Astrocyte (in vitro differentiated cells and primary cell): Measurements from ENCODE around the gene EDN2. TPM values are rescaled to one million over a fixed set of nuclear protein-coding genes. Genes with fewer than 3 reads are reported as not detected.

Source experiments
- DNase-seq: peaks from one replicate; pipeline ENCODE4 v3.0.0-alpha.2; 2010; ENCODE audit warnings: low read depth
- FAIRE-seq: peaks from 2 replicates; lab custom pipeline; 2011; peaks lifted over from hg19 to GRCh38; lab: Jason Lieb, UNC
- H2AFZ ChIP-seq: 2 replicates; pipeline ENCODE4 v1.6.0; 2012; ENCODE audit warnings: low read depth, low read length, inconsistent platforms
- H3K27ac ChIP-seq: 2 replicates; pipeline ENCODE4 v1.5.1; 2011; ENCODE audit warnings: low read depth, low read length, inconsistent platforms
- H3K27me3 ChIP-seq: 2 replicates; pipeline ENCODE4 v1.6.0; 2011; ENCODE audit warnings: low read length, inconsistent platforms; ENCODE audit not compliant: insufficient read depth
- H3K36me3 ChIP-seq: 2 replicates; pipeline ENCODE4 v1.5.1; 2011; ENCODE audit warnings: low read length, inconsistent platforms; ENCODE audit not compliant: insufficient read depth
- H3K4me1 ChIP-seq: 2 replicates; pipeline ENCODE4 v1.5.1; 2011; ENCODE audit warnings: low read length, inconsistent platforms; ENCODE audit not compliant: insufficient read depth
- H3K4me2 ChIP-seq: 2 replicates; pipeline ENCODE4 v1.6.0; 2012; ENCODE audit warnings: low read length, inconsistent platforms
- H3K4me3 ChIP-seq: 2 replicates; pipeline ENCODE4 v1.5.1; 2011; ENCODE audit warnings: low read depth, mild to moderate bottlenecking, low read length, inconsistent platforms; ENCODE audit not compliant: insufficient read depth
- H3K79me2 ChIP-seq: 2 replicates; pipeline ENCODE4 v1.6.0; 2012; ENCODE audit warnings: mild to moderate bottlenecking, low read length, inconsistent platforms; ENCODE audit not compliant: insufficient read depth
- H3K9ac ChIP-seq: 2 replicates; pipeline ENCODE4 v1.6.0; 2012; ENCODE audit warnings: mild to moderate bottlenecking, low read length, inconsistent platforms
- H3K9me3 ChIP-seq: 2 replicates; pipeline ENCODE4 v1.5.1; 2012; ENCODE audit warnings: low read depth, mild to moderate bottlenecking, low read length, inconsistent platforms; ENCODE audit not compliant: insufficient read depth
- H4K20me1 ChIP-seq: 2 replicates; pipeline ENCODE4 v1.6.0; 2012; ENCODE audit warnings: low read length, inconsistent platforms; ENCODE audit not compliant: insufficient read depth
- H3K27ac Mint-ChIP-seq: one replicate; pipeline ENCODE4 v1.8.0; 2021; ENCODE audit warnings: mild to moderate bottlenecking, mixed read lengths; ENCODE audit not compliant: unreplicated experiment
- H3K27me3 Mint-ChIP-seq: one replicate; pipeline ENCODE4 v1.8.0; 2021; ENCODE audit warnings: low read depth, mixed read lengths; ENCODE audit not compliant: unreplicated experiment
- H3K36me3 Mint-ChIP-seq: one replicate; pipeline ENCODE4 v1.8.0; 2021; ENCODE audit warnings: low read depth, mixed read lengths; ENCODE audit not compliant: unreplicated experiment
- H3K4me1 Mint-ChIP-seq: one replicate; pipeline ENCODE4 v1.8.0; 2021; ENCODE audit warnings: low read depth, mixed read lengths; ENCODE audit not compliant: unreplicated experiment
- H3K4me3 Mint-ChIP-seq: one replicate; pipeline ENCODE4 v1.8.0; 2021; ENCODE audit warnings: mild to moderate bottlenecking, moderate library complexity, mixed read lengths; ENCODE audit not compliant: unreplicated experiment
- H3K9me3 Mint-ChIP-seq: one replicate; pipeline ENCODE4 v1.8.0; 2021; ENCODE audit warnings: mild to moderate bottlenecking, mixed read lengths; ENCODE audit not compliant: unreplicated experiment
- EZH2 ChIP-seq: IDR thresholded peaks from 2 replicates; pipeline ENCODE4 v1.6.1; 2012; ENCODE audit warnings: mild to moderate bottlenecking, low read length, inconsistent platforms; ENCODE audit not compliant: insufficient read depth
- total RNA-seq: library from RNA; stranded (reverse); gene quantifications from 2 replicates; pipeline ENCODE4 v1.2.1, GENCODE V29; 2021
- TF ChIP-seq, protein P1 (sequence below): IDR thresholded peaks from 2 replicates; pipeline ENCODE4 v1.5.1; 2011; ENCODE audit warnings: low read depth, mild to moderate bottlenecking, inconsistent platforms, low read length, moderate library complexity; ENCODE audit not compliant: insufficient read depth

EDN2 gene
- total RNA-seq, 1 donor from 2014 or later = 0.45 TPM

DNA sequence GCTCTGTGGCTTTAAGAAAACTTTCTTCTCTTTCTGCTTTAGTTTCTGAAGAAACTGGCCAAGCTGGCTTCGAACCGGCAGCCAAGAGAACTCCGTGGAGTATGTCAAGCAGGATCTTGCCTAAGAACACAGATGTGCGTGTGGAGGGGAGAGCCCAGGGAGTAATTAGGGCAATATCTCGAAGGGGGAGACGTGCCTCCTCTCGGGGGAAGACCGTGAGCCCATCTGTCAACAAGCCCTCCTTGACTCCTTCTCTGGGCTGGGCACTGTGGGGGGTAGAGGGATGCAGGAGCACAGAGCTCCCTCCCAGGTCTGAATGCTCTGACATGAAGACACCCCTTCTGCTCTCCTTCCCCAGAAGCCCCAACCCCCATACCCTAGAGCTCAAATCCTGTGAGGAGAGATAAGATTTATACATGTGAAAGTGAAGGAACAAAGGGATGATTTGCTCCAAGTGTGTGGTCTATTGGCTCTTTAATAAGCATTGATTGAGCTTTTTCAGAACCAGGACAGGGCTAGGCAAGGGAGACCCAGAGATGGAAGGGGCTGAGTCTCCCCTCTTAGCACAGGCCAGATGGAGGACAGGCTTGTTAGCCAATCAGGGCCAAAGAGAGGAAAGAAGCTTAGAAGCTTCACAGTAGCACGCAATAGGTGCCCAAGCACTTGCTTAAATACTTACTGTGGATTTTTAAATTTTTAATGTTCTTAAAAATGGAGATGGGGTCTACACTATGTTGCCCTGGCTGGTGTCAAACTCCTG lies 37.5 kb downstream of the EDN2 start:
- no peaks in the 10 kb centered on the region for H3K36me3 ChIP-seq
- Mint-ChIP-seq H3K27me3 (peaks cover 6% of the 10 kb centered on the region), H3K36me3 (no peaks in the 10 kb centered on the region), H3K9me3 (peaks cover 5% of the 10 kb centered on the region), H3K27ac (no peak overlapping the region), H3K4me3 (peak overlapping the region; percentile 27), H3K4me1 (peaks cover 20% of the 10 kb centered on the region)
- DNase-seq = no peak
- H3K9ac ChIP-seq = no peak overlapping the region
- H3K79me2 ChIP-seq = no peaks in the 10 kb centered on the region
- no peaks in the 10 kb centered on the region for H4K20me1 ChIP-seq
- no peak overlapping the region for H3K4me3 ChIP-seq
- no peak overlapping the region for H3K4me2 ChIP-seq
- H3K27ac ChIP-seq = no peak overlapping the region
- H3K9me3 ChIP-seq = peaks cover 15% of the 10 kb centered on the region
- no peak overlapping the region for H2AFZ ChIP-seq
- peaks cover 4% of the 10 kb centered on the region for H3K4me1 ChIP-seq
- peaks cover 2% of the 10 kb centered on the region for H3K27me3 ChIP-seq
- FAIRE-seq = no peak
- TF ChIP-seq EZH2 = no peak
- TF ChIP-seq, protein P1, sequence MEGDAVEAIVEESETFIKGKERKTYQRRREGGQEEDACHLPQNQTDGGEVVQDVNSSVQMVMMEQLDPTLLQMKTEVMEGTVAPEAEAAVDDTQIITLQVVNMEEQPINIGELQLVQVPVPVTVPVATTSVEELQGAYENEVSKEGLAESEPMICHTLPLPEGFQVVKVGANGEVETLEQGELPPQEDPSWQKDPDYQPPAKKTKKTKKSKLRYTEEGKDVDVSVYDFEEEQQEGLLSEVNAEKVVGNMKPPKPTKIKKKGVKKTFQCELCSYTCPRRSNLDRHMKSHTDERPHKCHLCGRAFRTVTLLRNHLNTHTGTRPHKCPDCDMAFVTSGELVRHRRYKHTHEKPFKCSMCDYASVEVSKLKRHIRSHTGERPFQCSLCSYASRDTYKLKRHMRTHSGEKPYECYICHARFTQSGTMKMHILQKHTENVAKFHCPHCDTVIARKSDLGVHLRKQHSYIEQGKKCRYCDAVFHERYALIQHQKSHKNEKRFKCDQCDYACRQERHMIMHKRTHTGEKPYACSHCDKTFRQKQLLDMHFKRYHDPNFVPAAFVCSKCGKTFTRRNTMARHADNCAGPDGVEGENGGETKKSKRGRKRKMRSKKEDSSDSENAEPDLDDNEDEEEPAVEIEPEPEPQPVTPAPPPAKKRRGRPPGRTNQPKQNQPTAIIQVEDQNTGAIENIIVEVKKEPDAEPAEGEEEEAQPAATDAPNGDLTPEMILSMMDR = no peak

DNA sequence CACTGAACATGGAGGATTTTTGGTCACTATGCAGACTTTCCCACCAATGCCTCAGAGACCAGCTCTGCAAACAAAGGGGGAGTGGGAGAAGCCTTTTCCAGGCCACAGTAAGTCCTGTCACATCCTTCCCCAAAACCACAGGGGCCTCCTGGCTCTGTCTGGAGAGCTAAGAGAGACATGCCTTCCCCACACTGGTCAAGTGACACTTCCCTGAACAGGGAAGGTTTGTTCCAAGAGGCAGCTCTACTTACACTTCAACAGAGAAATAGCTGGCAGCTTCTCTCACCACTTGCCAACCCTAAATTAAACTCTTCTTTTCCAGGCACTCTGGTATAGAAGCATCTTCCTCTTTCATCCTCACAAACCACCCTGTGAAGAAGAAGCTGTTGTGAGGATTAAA lies 39.7 kb downstream of the EDN2 start:
- no peak for FAIRE-seq
- Mint-ChIP-seq H3K4me1 (peaks cover 20% of the 10 kb centered on the region), H3K27me3 (peaks cover 6% of the 10 kb centered on the region)

More for the DNA sequence above, 39.7 kb downstream of the EDN2 start:
- no peak for DNase-seq
- no peak for TF ChIP-seq EZH2
- TF ChIP-seq, protein P1 = no peak
- Histone ChIP-seq H4K20me1 (no peaks in the 10 kb centered on the region), H3K4me2 (no peak overlapping the region), H3K9ac (no peak overlapping the region), H3K79me2 (no peaks in the 10 kb centered on the region), H3K4me3 (no peak overlapping the region), H2AFZ (no peak overlapping the region), H3K4me1 (peaks cover 4% of the 10 kb centered on the region), H3K27me3 (peaks cover 2% of the 10 kb centered on the region), H3K27ac (no peak overlapping the region), H3K9me3 (peaks cover 15% of the 10 kb centered on the region), H3K36me3 (no peaks in the 10 kb centered on the region)
- peaks cover 5% of the 10 kb centered on the region for H3K9me3 Mint-ChIP-seq
- no peak overlapping the region for H3K27ac Mint-ChIP-seq
- no peaks in the 10 kb centered on the region for H3K36me3 Mint-ChIP-seq
- no peak overlapping the region for H3K4me3 Mint-ChIP-seq
